ENCODE measurements around the gene UNC79.

- TF ChIP-seq CTCF (IDR thresholded peaks at IDR 0.05): no peak
- TF ChIP-seq POLR2A (IDR thresholded peaks at IDR 0.05): no peak
Measured at GRCh38 chr14:93462479-93462878, 31.7 kb downstream of the UNC79 start.
